GM21367 (cell line): ENCODE data around the gene CBX5.
"Not testable (repeated sequence)": the region's sequence is repeated elsewhere in the genome, so short reads cannot be mapped to it uniquely, and the experiment has no call there.

Source experiments
- ATAC-seq: cut with Tn5 transposase; IDR thresholded peaks from one replicate; pipeline ENCODE4 v1.9.1; 2021; ENCODE audit not compliant: unreplicated experiment

The CBX5 gene

GRCh38 chr12:54294953-54295566 is 15.1 kb upstream of the CBX5 start:
- no peak for ATAC-seq

DNA sequence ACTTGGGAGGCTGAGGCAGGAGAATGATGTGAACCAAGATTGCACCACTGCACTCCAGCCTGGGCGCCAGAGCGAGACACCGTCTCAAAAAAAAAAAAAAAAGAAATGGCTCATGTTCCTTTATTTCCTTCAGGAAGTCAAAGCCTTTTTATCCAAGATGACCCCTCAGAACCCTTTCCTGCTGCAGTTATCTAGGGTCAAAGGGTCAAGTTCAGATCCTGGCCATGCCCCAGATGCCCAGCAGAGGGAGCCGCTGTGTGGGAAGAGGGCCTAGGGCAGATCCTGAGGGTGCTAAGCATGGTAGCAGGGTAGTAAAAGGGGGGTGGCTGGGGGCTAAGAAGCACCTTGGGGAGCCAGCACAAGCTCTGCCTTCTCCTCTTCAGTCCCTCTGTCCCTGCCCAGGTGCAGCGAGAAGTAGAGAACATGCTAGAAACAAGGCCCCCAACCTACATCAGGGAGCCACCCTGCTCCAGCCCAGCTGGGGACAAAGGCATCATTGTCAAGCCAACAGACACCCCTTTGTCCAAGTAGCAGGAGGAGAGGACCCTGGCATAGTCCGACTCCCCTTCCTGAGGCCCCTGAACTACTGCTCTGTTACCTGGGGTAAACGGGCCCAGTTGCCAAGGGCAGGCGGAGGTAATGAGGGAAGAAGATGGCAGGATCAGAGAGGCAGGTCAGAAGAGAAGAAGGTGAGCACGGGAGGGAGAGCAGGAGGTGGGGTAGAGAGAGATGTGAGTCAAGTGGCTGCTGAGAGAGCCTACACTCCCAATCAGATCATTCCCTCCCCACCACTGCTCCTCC is 14.4 kb upstream of the CBX5 start:
- ATAC-seq: no peak

DNA sequence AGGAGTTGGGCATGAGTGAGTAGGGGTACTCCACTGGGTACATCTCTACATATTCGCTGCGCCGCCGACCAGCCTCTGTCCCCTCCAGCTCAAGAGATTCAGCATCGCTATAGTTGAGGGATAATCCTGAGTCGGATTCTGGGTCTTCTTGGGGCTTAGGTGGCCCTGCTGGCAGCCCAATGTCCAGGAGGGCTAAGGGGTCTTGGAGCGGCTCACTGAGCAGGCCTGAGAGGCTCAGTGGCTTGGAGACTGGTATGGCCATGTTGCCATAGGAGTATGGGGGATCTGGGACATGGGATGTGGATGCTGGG is 13.0 kb upstream of the CBX5 start:
- ATAC-seq: no peak

- no peak for ATAC-seq
Observed at GRCh38 chr12:54292083-54292930, 12.4 kb upstream of the CBX5 start.

DNA sequence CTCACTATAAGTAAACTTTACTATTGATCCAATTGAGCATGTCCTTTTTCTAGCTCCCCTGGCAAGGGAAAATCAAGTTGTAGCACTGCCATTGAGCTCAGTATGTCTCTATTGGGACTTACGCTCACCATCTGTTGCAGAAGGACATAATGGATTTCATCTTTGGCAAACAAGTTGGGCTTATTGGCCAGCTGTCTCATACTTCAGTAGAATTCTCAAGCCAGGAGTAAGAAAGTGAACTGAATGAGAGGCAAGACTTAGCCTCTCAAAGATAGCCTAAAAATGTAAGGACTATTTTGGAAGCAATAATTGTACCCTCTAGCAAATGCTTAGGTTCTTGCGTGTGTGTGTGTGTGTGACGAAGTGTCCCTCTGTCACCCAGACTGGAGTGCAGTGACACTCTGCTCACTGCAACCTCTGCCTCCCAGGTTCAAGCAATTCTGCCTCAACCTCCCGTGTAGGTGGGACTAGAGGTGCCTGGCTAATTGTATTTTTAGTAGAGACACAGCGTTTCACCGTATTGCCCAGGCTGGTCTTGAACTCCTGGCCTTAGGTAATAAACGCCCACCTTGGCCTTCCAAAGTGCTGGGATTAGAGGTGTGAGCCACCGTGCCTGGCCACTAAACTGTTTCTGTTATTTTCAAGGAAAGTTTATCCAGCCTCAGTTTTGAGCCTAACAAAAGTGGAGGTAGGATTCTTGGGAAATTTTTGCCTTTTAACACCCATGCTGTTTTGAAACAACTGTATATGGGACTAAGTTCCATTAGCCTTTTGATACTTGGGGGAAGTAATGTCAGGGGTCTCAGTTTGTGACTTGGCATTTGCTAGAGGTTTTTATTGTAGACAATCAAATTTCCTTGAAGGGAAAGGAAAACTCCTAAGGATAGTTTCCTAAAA is 7.6 kb upstream of the CBX5 start:
- no peak for ATAC-seq

DNA sequence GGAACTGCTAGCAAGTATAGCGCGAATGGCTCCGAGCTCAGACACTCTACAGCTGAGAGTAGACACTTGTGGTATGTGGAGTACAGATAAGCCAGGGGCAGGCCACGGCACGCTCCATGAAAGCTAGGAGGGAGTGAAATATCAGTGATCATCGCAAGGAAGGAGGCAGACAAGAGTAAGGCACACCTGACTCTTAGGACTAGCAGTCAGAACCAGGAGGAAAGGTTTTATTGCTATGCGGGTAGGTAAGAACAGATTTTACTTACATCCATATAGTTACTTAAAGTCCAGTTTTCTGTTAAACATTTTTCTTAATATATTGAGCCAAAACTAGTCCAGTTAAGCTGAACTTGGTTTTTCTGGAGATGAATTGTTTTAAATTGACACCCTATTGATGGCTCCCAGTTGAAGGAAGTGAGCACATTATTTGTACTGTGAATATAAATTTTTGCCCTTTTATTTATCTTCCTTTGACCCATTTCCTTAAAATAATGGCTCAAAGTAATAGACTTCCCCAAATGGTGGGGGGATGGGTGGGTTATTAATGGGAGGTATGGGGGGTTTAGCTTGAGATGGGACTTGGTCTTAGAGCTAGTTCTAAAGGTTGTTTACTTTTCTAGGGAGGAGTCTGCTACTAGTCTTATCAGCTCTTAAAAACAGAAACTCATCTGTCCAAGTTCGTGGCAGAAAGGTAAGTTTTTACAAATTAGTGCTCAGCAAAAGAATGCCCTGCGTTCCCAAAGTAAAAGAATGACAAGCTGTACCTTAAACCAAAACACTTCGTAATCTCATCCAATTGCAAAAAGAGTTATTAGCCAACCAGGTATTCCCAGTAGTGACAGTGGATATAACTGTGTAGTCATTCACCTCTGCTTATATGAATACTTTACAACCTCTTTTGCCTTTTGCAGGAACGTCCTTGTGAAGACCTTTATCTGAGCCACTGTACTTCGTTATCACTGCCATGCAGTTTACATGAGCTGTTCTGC is 6.4 kb upstream of the CBX5 start:
- ATAC-seq: no peak

DNA sequence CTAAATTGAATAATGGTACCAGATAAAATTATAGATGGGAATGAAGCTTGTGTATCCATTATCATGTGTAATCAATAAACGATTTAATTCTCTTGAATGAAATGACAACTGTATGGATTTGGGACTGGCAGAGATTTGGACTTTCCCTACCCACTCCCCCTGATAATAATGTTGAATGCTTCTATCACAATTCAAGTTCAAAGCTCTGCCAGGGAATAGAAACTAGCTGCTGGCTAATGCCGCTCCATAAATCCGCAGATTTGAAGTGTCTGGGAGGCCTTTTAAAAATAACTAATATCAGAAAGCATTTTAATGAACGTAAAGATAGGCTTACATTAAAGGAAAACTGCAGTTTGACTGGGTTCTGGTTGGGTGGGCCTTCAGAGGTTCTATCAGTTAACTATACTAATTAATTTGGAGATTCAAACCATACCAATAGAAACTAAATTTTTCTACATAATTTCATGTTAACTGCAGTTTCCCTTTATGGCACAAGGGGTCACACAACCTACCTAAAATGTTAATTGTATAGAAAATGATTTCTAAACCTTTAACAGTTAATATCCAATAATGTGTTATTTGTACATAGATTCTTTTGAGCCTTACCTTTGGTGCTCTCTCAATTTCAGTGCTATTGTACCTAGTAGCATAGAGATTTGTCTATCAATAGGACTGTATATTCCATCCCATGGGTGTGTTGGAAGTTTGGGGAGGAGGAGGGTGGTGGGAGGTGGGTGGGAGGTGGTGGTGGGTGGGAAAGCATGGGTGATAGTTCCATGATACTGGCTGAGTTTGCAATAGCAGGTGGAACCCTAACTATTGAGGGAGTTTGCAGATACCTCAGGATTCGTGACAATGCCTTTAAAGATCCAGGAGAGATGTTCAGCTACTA is 5.5 kb upstream of the CBX5 start:
- ATAC-seq: no peak

DNA sequence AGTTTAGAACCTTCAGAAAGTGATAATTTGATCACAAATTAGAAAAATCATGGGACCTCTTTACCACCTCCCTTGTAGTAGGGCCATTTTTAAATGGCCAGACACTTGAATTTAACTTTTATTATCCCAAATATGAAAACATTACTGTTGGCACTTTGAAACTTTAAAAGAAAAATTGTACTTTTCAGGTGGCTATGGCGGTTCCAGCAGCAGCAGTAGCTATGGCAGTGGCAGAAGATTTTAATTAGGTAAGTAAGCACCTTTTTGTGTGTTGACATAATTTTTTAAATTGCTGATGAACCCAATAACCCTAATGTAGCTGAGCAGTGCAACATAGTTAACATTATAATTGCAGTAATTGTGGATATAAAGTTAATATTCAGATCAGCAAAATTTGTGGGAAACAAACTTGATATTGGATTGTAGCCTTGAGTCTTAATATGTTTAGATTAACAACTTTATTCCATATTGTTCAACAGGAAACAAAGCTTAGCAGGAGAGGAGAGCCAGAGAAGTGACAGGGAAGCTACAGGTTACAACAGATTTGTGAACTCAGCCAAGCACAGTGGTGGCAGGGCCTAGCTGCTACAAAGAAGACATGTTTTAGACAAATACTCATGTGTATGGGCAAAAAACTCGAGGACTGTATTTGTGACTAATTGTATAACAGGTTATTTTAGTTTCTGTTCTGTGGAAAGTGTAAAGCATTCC is 4.3 kb upstream of the CBX5 start:
- ATAC-seq: not testable (repeated sequence)

- no peak for ATAC-seq
Observed at GRCh38 chr12:54282949-54283593, 3.1 kb upstream of the CBX5 start.

DNA sequence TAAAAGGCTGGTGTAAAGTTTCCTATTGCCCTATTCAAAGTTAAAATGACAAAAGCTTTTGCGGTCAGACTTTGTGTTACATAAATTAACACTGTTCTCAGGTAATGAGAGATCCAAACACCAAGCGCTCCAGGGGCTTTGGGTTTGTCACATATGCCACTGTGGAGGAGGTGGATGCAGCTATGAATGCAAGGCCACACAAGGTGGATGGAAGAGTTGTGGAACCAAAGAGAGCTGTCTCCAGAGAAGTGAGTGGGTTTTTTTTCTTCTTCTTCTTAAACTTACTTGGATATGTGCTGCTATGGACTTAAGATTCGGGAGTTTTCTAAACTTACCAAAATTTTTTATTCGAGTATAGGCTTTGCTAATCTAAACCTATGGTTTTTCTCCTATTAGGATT is 1.8 kb upstream of the CBX5 start:
- ATAC-seq: not testable (repeated sequence)

GRCh38 chr12:54281261-54281638 is 1.3 kb upstream of the CBX5 start:
- ATAC-seq: not testable (repeated sequence)

GRCh38 chr12:54280468-54281260 is 742 bp upstream of the CBX5 start, which contains the start of gene HNRNPA1:
Gene HNRNPA1 (plus strand): TSS chr12:54280726. CDS start chr12:54280808, 82 bp downstream.
- peak; percentile 83 for ATAC-seq

GRCh38 chr12:54279227-54279631 is 693 bp downstream of the CBX5 start:
- no peak for ATAC-seq

GRCh38 chr12:54277823-54278276 is 2.1 kb downstream of the CBX5 start:
- ATAC-seq: no peak

DNA sequence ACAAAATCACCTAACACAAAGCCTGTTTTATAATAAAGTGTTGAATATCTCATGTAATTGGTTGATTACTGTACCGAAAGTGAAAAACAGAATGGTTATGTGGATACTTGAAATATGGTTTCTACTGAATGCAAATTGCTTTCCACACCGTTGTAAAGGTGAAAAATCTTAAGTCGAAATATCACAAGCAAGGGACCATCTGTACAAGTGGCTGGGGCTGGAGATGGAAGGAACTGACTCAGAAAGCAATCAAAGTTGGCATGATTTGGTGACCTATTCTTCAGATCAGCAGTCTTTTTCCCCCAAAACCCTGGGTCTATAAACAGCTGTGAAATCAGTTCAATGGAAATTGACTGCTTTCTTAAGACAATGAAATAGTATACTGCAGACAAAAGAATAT is 3.6 kb downstream of the CBX5 start:
- no peak for ATAC-seq

DNA sequence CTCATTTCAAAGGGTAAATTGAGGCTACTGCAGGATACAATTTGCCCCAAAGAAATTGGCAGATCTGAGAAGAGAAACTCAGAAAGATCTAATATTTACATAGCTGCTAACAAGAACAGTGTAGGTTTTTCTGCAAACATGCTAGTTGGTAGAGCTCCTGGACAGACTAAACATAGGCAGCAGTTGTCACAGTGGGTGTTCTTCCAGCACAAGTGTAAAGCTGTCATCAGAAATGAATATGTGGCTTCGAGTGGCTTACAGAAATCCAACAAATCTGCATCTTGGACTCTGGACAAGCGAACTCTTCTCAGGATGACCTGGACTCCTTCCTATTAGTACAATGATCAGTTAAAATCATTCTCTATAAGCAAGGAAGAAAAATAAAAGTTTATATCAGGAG is 5.9 kb downstream of the CBX5 start:
- no peak for ATAC-seq

DNA sequence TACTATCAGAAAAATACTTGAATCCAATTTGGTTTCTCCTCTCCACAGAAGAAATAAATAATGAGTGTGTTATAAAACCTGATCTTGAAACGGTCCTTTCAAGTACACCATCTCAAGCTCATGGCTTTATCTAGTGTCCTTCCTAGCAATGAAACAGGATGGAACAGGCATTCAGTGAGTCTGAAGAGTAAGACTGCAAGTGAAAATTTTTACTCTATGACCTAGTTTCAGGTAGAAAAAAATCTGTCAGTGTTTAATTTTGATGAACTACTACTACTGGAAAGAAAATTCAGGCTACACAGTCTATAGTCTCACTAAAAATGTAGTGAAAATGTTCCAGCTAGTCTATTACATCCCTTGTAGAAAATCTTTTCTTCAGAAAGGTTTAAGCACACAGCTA is 7.7 kb downstream of the CBX5 start:
- ATAC-seq: no peak
